CD4-positive, alpha-beta T cell treated with Interleukin-1 beta for 1 hour (primary cell): ENCODE measurements around the gene ARHGEF16.

Source experiments
- DNase-seq, 2 donors: peaks; one replicate each; pipeline ENCODE4 v3.0.0-alpha.2; 2020 to 2022

Gene ARHGEF16

GRCh38 chr1:3439346-3440299 is 14.8 kb upstream of the ARHGEF16 start:
- DNase-seq = no peak

- no peak for DNase-seq
Observed at GRCh38 chr1:3440300-3440681, 14.2 kb upstream of the ARHGEF16 start.

GRCh38 chr1:3440711-3441409 is 13.6 kb upstream of the ARHGEF16 start:
- no peak for DNase-seq

GRCh38 chr1:3441410-3441847 is 13.0 kb upstream of the ARHGEF16 start:
- DNase-seq = no peak

- no peak for DNase-seq
Observed at GRCh38 chr1:3441880-3442279, 12.6 kb upstream of the ARHGEF16 start.

GRCh38 chr1:3442331-3442730 is 12.1 kb upstream of the ARHGEF16 start:
- no peak for DNase-seq

GRCh38 chr1:3442901-3443300 is 11.6 kb upstream of the ARHGEF16 start:
- no peak for DNase-seq

- DNase-seq = no peak
Observed at GRCh38 chr1:3443807-3444206, 10.7 kb upstream of the ARHGEF16 start.

GRCh38 chr1:3444298-3444697 is 10.2 kb upstream of the ARHGEF16 start:
- no peak for DNase-seq

- no peak for DNase-seq
Observed at GRCh38 chr1:3444736-3445135, 9.7 kb upstream of the ARHGEF16 start.

GRCh38 chr1:3450202-3450863 is 4.1 kb upstream of the ARHGEF16 start:
- no peak for DNase-seq

- DNase-seq = no peak
Observed at GRCh38 chr1:3450983-3451382, 3.5 kb upstream of the ARHGEF16 start.

- no peak for DNase-seq
Observed at GRCh38 chr1:3451994-3452865, 2.2 kb upstream of the ARHGEF16 start.

- no peak for DNase-seq
Observed at GRCh38 chr1:3452866-3453175, 1.6 kb upstream of the ARHGEF16 start.

- peak; percentile 66 to 75 for DNase-seq
Observed at GRCh38 chr1:3453203-3453761, 1.2 kb upstream of the ARHGEF16 start.

- DNase-seq = peak; percentile 10 to 15
Observed at GRCh38 chr1:3454811-3455618, 550 bp downstream of the ARHGEF16 start.

GRCh38 chr1:3455670-3456448 is 1.4 kb downstream of the ARHGEF16 start:
- DNase-seq = no peak

GRCh38 chr1:3456449-3456963 is 2.0 kb downstream of the ARHGEF16 start:
- DNase-seq = no peak

- no peak for DNase-seq
Observed at GRCh38 chr1:3456964-3457909, 2.8 kb downstream of the ARHGEF16 start.
